HFFc6 (cell line): Measurements from ENCODE around the gene FYB1. TPM values are rescaled to one million over a fixed set of nuclear protein-coding genes. Genes with fewer than 3 reads are reported as not detected.
A peak's percentile ranks its signal among the peaks of the same experiment; 100 is the strongest.

Experiments
- DNase-seq: peaks from one replicate; pipeline ENCODE4 v3.0.0-alpha.2; 2018
- H3K27ac Mint-ChIP-seq: 2 replicates; pipeline ENCODE4 v1.8.0; 2020; ENCODE audit warnings: mild to moderate bottlenecking, mixed read lengths
- H3K27me3 Mint-ChIP-seq: 2 replicates; pipeline ENCODE4 v1.8.0; 2021; ENCODE audit warnings: mild to moderate bottlenecking, moderate library complexity, mixed read lengths; ENCODE audit not compliant: insufficient read depth
- H3K36me3 Mint-ChIP-seq: 2 replicates; pipeline ENCODE4 v1.8.0; 2021; ENCODE audit warnings: low read depth, mixed read lengths
- H3K4me1 Mint-ChIP-seq: 2 replicates; pipeline ENCODE4 v1.8.0; 2020; ENCODE audit warnings: low read depth, mixed read lengths
- H3K4me3 Mint-ChIP-seq: 2 replicates; pipeline ENCODE4 v1.8.0; 2020; ENCODE audit warnings: mild to moderate bottlenecking, moderate library complexity, mixed read lengths
- H3K9me3 Mint-ChIP-seq: 2 replicates; pipeline ENCODE4 v1.8.0; 2020; ENCODE audit warnings: mild to moderate bottlenecking, mixed read lengths
- CTCF ChIP-seq: fragments of 200-600 bp; sonication (generic); IDR thresholded peaks from 2 replicates; pipeline ENCODE4 v1.5.0; 2021; ENCODE audit warnings: antibody characterized with exemption, mild to moderate bottlenecking
- total RNA-seq, 6 experiments: library from RNA; stranded (reverse); fragmentation: NEBNext Ultra II Directional; extraction: Animal tissue kit (Norgen Biotek cat#: 25700); gene quantifications; 2 replicates in 1 of 6; 3 replicates in 5 of 6; pipeline ENCODE4 v1.2.3, GENCODE V29; 2021

FYB1 gene
- total RNA-seq, 6 experiments from 2014 or later, result 0.32 to 1.7 (median 0.49) TPM

GRCh38 chr5:39260095-39260494 is 40.7 kb upstream of the FYB1 start:
- H3K27me3 Mint-ChIP-seq, result no peaks in the 10 kb centered on the region; the same call in 1 of the 2 replicates
- no peaks in the 10 kb centered on the region for H3K9me3 Mint-ChIP-seq
- no peaks in the 10 kb centered on the region for H3K36me3 Mint-ChIP-seq
- no peak for TF ChIP-seq CTCF
- no peak overlapping the region for H3K27ac Mint-ChIP-seq
- H3K4me1 Mint-ChIP-seq, result peaks cover 22% of the 10 kb centered on the region
- DNase-seq, result no peak
- H3K4me3 Mint-ChIP-seq, result no peak overlapping the region

GRCh38 chr5:39257554-39257953 is 38.2 kb upstream of the FYB1 start:
- Mint-ChIP-seq H3K4me3 (no peak overlapping the region), H3K36me3 (no peaks in the 10 kb centered on the region), H3K9me3 (no peaks in the 10 kb centered on the region), H3K27ac (no peak overlapping the region), H3K27me3 (no peaks in the 10 kb centered on the region), H3K4me1 (peaks cover 35% of the 10 kb centered on the region)
- no peak for DNase-seq
- TF ChIP-seq CTCF, result no peak

GRCh38 chr5:39256477-39257235 is 37.3 kb upstream of the FYB1 start:
- H3K27ac Mint-ChIP-seq, result peak overlapping the region; percentile 48; the same call in 1 of the 2 replicates
- H3K9me3 Mint-ChIP-seq, result no peaks in the 10 kb centered on the region

GRCh38 chr5:39255406-39255805 is 36.0 kb upstream of the FYB1 start:
- Mint-ChIP-seq H3K27ac (no peak overlapping the region), H3K9me3 (no peaks in the 10 kb centered on the region), H3K27me3 (no peaks in the 10 kb centered on the region), H3K4me3 (no peak overlapping the region), H3K4me1 (peaks cover 35% of the 10 kb centered on the region), H3K36me3 (no peaks in the 10 kb centered on the region)
- no peak for TF ChIP-seq CTCF
- no peak for DNase-seq

More at GRCh38 chr5:39256477-39257235, 37.3 kb upstream of the FYB1 start:
- Mint-ChIP-seq H3K27me3 (no peaks in the 10 kb centered on the region), H3K4me1 (peaks cover 35% of the 10 kb centered on the region), H3K36me3 (no peaks in the 10 kb centered on the region), H3K4me3 (peak overlapping the region; percentile 82)
- TF ChIP-seq CTCF, result no peak
- DNase-seq, result peak; percentile 75

GRCh38 chr5:39254671-39255070 is 35.3 kb upstream of the FYB1 start:
- Mint-ChIP-seq H3K4me3 (no peak overlapping the region), H3K9me3 (no peaks in the 10 kb centered on the region), H3K36me3 (no peaks in the 10 kb centered on the region), H3K27me3 (no peaks in the 10 kb centered on the region), H3K27ac (no peak overlapping the region), H3K4me1 (peaks cover 31% of the 10 kb centered on the region)
- DNase-seq, result no peak
- TF ChIP-seq CTCF, result no peak
